Neural progenitor cell (in vitro differentiated cells): ENCODE data around the gene IKZF5. TPM values are rescaled to one million over a fixed set of nuclear protein-coding genes. Genes with fewer than 3 reads are reported as not detected.
A peak's percentile ranks its signal among the peaks of the same experiment; 100 is the strongest.

ENCODE experiments used
- DNase-seq: peaks from one replicate; pipeline ENCODE4 v3.0.0-alpha.2; 2016; ENCODE audit warnings: low spot score
- H2AFZ ChIP-seq: fragments of 200-600 bp; sonication (generic); replicated peaks from 2 replicates; pipeline ENCODE4 v1.6.1; 2016; ENCODE audit warnings: antibody characterized with exemption
- H3F3A ChIP-seq: fragments of 200-600 bp; sonication (generic); 2 replicates; pipeline ENCODE4 v1.6.1; 2016; ENCODE audit warnings: antibody characterized with exemption, low read depth
- H3K27ac ChIP-seq: fragments of 200-600 bp; sonication (generic); 2 replicates; pipeline ENCODE4 v1.5.1; 2016; ENCODE audit warnings: mild to moderate bottlenecking
- H3K27me3 ChIP-seq: fragments of 200-600 bp; sonication (generic); 2 replicates; pipeline ENCODE4 v1.6.1; 2016; ENCODE audit warnings: mild to moderate bottlenecking, moderate library complexity
- H3K36me3 ChIP-seq: fragments of 200-600 bp; sonication (generic); 2 replicates; pipeline ENCODE4 v1.5.1; 2016
- H3K4me1 ChIP-seq: fragments of 200-600 bp; sonication (generic); 2 replicates; pipeline ENCODE4 v1.6.1; 2016; ENCODE audit warnings: mixed run types
- H3K4me2 ChIP-seq: fragments of 200-600 bp; sonication (generic); 2 replicates; pipeline ENCODE4 v1.6.1; 2016
- H3K4me3 ChIP-seq: fragments of 200-600 bp; sonication (generic); 2 replicates; pipeline ENCODE4 v1.5.1; 2016
- H3K79me2 ChIP-seq: fragments of 200-600 bp; sonication (generic); 2 replicates; pipeline ENCODE4 v1.6.1; 2016; ENCODE audit warnings: low read depth
- H3K9ac ChIP-seq: fragments of 200-600 bp; sonication (generic); 2 replicates; pipeline ENCODE4 v1.6.1; 2016
- H3K9me3 ChIP-seq: fragments of 200-600 bp; sonication (generic); 2 replicates; pipeline ENCODE4 v1.5.1; 2016; ENCODE audit warnings: low read depth
- H4K20me1 ChIP-seq: fragments of 200-600 bp; sonication (generic); 2 replicates; pipeline ENCODE4 v1.6.1; 2016; ENCODE audit warnings: low read depth
- H3K27ac Mint-ChIP-seq: 3 replicates; pipeline ENCODE4 v1.8.0; 2021; ENCODE audit warnings: mixed read lengths
- H3K27me3 Mint-ChIP-seq: 2 replicates; pipeline ENCODE4 v1.8.0; 2022; ENCODE audit warnings: low read depth, mild to moderate bottlenecking, inconsistent platforms, moderate library complexity, mixed read lengths; ENCODE audit not compliant: insufficient read depth
- H3K36me3 Mint-ChIP-seq: 3 replicates; pipeline ENCODE4 v1.8.0; 2021; ENCODE audit warnings: mixed read lengths
- H3K4me1 Mint-ChIP-seq: 3 replicates; pipeline ENCODE4 v1.8.0; 2021; ENCODE audit warnings: mixed read lengths
- H3K4me3 Mint-ChIP-seq: 3 replicates; pipeline ENCODE4 v1.8.0; 2021; ENCODE audit warnings: mild to moderate bottlenecking, moderate library complexity, mixed read lengths
- H3K9me3 Mint-ChIP-seq: 3 replicates; pipeline ENCODE4 v1.8.0; 2020; ENCODE audit warnings: mixed read lengths
- EZH2 ChIP-seq: fragments of 200-600 bp; sonication (generic); IDR thresholded peaks from 2 replicates; pipeline ENCODE4 v1.6.1; 2017; ENCODE audit warnings: antibody characterized with exemption, mild to moderate bottlenecking, moderate library complexity
- EZH2phosphoT487 ChIP-seq: fragments of 200-600 bp; sonication (generic); IDR thresholded peaks from 2 replicates; pipeline ENCODE4 v1.6.1; 2017; ENCODE audit warnings: antibody characterized with exemption
- total RNA-seq: library from RNA; depleted of rRNA; stranded (reverse); fragments of >200 nt; gene quantifications from 2 replicates; pipeline ENCODE4 v1.2.3, GENCODE V29; 2015; ENCODE audit warnings: low replicate concordance
- TF ChIP-seq, protein P1 (sequence below): fragments of 200-600 bp; sonication (generic); IDR thresholded peaks from 2 replicates; pipeline ENCODE4 v1.5.1; 2017; ENCODE audit warnings: antibody characterized with exemption, mild to moderate bottlenecking

IKZF5 gene
- total RNA-seq, 1 donor from 2014 or later, result 10.7 TPM

DNA sequence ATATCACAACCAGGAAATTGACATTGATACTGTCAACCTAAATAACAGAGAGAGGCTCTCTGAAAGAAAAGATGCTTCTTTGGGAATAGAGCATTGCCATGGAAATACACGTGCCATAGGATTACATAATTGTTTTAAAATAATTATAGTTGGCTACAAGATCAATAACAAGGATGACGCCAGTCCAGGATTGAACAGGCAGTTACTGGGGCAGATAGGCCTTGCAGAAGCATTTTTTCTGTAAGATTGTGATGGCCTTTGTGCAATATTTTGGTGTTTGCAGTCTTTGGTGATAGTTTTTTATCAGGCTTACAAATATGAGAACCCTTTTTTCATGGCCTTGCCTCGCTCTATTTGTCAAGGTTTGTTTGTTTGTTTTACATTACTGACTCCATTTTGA lies 10.7 kb upstream of the IKZF5 start:
- Mint-ChIP-seq H3K36me3 (peaks cover 4% of the 10 kb centered on the region), H3K9me3 (no peaks in the 10 kb centered on the region), H3K4me3 (no peak overlapping the region), H3K27me3 (no peaks in the 10 kb centered on the region), H3K27ac (no peak overlapping the region), H3K4me1 (peaks cover 18% of the 10 kb centered on the region)
- no peak overlapping the region for H3K4me3 ChIP-seq
- peaks cover 2% of the 10 kb centered on the region for H3F3A ChIP-seq
- H3K9ac ChIP-seq, result no peak overlapping the region
- peaks cover 28% of the 10 kb centered on the region for H3K4me1 ChIP-seq
- H4K20me1 ChIP-seq, result no peaks in the 10 kb centered on the region
- no peak for DNase-seq
- H2AFZ ChIP-seq, result no peak overlapping the region
- H3K27ac ChIP-seq, result no peak overlapping the region
- no peak overlapping the region for H3K4me2 ChIP-seq
- H3K9me3 ChIP-seq, result no peaks in the 10 kb centered on the region
- no peaks in the 10 kb centered on the region for H3K36me3 ChIP-seq
- H3K27me3 ChIP-seq, result no peaks in the 10 kb centered on the region
- no peaks in the 10 kb centered on the region for H3K79me2 ChIP-seq
- TF ChIP-seq, protein P1, sequence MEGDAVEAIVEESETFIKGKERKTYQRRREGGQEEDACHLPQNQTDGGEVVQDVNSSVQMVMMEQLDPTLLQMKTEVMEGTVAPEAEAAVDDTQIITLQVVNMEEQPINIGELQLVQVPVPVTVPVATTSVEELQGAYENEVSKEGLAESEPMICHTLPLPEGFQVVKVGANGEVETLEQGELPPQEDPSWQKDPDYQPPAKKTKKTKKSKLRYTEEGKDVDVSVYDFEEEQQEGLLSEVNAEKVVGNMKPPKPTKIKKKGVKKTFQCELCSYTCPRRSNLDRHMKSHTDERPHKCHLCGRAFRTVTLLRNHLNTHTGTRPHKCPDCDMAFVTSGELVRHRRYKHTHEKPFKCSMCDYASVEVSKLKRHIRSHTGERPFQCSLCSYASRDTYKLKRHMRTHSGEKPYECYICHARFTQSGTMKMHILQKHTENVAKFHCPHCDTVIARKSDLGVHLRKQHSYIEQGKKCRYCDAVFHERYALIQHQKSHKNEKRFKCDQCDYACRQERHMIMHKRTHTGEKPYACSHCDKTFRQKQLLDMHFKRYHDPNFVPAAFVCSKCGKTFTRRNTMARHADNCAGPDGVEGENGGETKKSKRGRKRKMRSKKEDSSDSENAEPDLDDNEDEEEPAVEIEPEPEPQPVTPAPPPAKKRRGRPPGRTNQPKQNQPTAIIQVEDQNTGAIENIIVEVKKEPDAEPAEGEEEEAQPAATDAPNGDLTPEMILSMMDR, result no peak
- TF ChIP-seq EZH2, result no peak

DNA sequence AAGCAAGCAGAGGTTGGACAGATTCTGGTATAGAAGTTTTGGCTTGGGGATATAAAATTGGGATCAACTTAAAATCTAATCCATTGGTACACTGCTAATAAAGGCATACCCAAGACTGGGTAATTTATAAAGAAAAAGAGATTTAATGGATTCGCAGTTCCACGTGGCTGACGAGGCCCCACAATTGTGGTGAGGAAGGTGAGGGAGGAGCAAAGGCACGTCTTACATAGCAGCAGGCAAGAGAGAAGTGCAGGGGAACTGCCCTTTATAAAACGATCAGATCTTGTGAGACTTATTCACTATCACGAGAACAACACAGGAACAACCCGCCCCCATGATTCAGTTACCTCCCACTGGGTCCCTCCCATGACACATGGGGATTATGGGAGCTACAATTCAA lies 9.9 kb upstream of the IKZF5 start:
- no peak overlapping the region for H3K27ac ChIP-seq
- peaks cover 6% of the 10 kb centered on the region for H3K36me3 Mint-ChIP-seq
- no peak overlapping the region for H3K9ac ChIP-seq
- no peaks in the 10 kb centered on the region for H3K79me2 ChIP-seq
- peaks cover 11% of the 10 kb centered on the region for H3K4me1 Mint-ChIP-seq
- TF ChIP-seq EZH2phosphoT487 (no peak), EZH2 (no peak)
- TF ChIP-seq, protein P1, result no peak
- peaks cover 2% of the 10 kb centered on the region for H3F3A ChIP-seq
- H3K4me1 ChIP-seq, result peaks cover 21% of the 10 kb centered on the region
- H4K20me1 ChIP-seq, result no peaks in the 10 kb centered on the region
- peak overlapping the region; percentile 62 for H3K27ac Mint-ChIP-seq
- no peak overlapping the region for H2AFZ ChIP-seq
- H3K9me3 Mint-ChIP-seq, result no peaks in the 10 kb centered on the region
- no peak overlapping the region for H3K4me3 ChIP-seq
- no peaks in the 10 kb centered on the region for H3K27me3 Mint-ChIP-seq
- no peak for DNase-seq
- no peak overlapping the region for H3K4me2 ChIP-seq
- no peaks in the 10 kb centered on the region for H3K36me3 ChIP-seq
- H3K27me3 ChIP-seq, result no peaks in the 10 kb centered on the region
- no peaks in the 10 kb centered on the region for H3K9me3 ChIP-seq
- no peak overlapping the region for H3K4me3 Mint-ChIP-seq

DNA sequence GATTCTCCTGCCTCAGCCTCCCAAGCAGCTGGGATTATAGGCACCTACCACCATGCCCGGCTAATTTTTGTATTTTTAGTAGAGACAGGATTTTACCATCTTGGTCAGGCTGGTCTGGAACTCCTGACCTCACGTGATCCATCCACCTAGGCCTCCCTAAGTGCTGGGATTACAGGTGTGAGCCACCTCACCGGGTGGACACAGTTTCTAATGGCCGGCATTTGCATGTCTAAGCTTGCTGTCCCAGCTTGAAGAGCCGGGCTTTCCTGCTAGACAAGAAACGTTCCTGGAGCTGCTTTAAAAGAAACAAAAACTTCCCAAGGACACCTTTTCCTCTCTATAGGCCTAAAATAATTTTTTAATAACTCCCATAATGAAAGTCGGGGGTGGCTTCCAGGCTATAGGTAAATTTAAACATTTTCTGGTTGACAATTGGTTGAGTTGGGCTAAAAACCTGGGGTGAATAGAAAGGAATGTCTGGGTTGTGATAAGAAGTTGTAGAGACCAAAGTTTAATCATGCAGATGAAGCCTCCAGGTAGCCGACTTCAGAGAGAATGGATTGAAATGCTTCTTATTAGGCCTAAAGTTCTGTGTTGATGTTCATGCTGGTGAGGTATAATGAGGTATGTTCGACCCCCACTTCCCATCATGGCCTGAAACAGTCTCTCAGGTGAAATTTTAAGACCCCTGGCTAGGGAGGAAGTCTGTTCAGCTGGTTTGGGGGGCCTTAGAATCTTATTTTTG lies 9.0 kb upstream of the IKZF5 start:
- Histone ChIP-seq H3K9me3 (no peaks in the 10 kb centered on the region), H3K4me2 (no peak overlapping the region), H3K27me3 (no peaks in the 10 kb centered on the region), H3K79me2 (no peaks in the 10 kb centered on the region), H4K20me1 (no peaks in the 10 kb centered on the region), H3K9ac (no peak overlapping the region), H3K36me3 (no peaks in the 10 kb centered on the region), H3K27ac (no peak overlapping the region), H3F3A (peaks cover 2% of the 10 kb centered on the region), H3K4me3 (no peak overlapping the region), H3K4me1 (peaks cover 14% of the 10 kb centered on the region), H2AFZ (no peak overlapping the region)
- peaks cover 7% of the 10 kb centered on the region for H3K36me3 Mint-ChIP-seq
- peaks cover 5% of the 10 kb centered on the region for H3K4me1 Mint-ChIP-seq
- DNase-seq, result no peak
- H3K9me3 Mint-ChIP-seq, result no peaks in the 10 kb centered on the region
- no peak overlapping the region for H3K27ac Mint-ChIP-seq
- H3K27me3 Mint-ChIP-seq, result no peaks in the 10 kb centered on the region
- no peak overlapping the region for H3K4me3 Mint-ChIP-seq
- TF ChIP-seq EZH2phosphoT487, result no peak
- TF ChIP-seq EZH2, result no peak
- TF ChIP-seq, protein P1, result no peak
